IMR-90 (cell line): Measurements from ENCODE around the gene PRKD3. TPM values are rescaled to one million over a fixed set of nuclear protein-coding genes. Genes with fewer than 3 reads are reported as not detected.

Experiments
- ATAC-seq: fragments of 200-7000 bp; cut with Tn5 transposase; 2 replicates; pipeline ENCODE4 v1.9.1; 2020; ENCODE audit warnings: low read depth, mild to moderate bottlenecking, moderate library complexity
- BruUV-seq: library from RNA; stranded (reverse); fragments of 400-500 nt; replicated peaks from 2 replicates; lab custom pipeline; 2021; lab: Mats Ljungman, UMichigan
- CTCF ChIA-PET: fragments of 300-600 bp; formaldehyde crosslinking; extraction: SDS; loops from one replicate; lab custom pipeline; 2021; ENCODE audit warnings: antibody characterized with exemption; lab: Yijun Ruan, JAX
- POLR2A ChIA-PET: fragments of 300-600 bp; sonication (Branson Sonifier 250); formaldehyde crosslinking; loops from one replicate; lab custom pipeline; 2022; ENCODE audit warnings: antibody characterized with exemption; ENCODE audit not compliant: unreplicated experiment; lab: Charles Lee
- DNase-seq: peaks from one replicate; pipeline ENCODE4 v3.0.0; 2013
- H2AFZ ChIP-seq: replicated peaks from 2 replicates; pipeline ENCODE3; 2013; ENCODE audit warnings: low read length, mild to moderate bottlenecking; ENCODE audit not compliant: poor library complexity
- H2AK5ac ChIP-seq: 2 replicates; pipeline ENCODE4 v1.6.1; 2013; ENCODE audit warnings: low read depth, low read length, inconsistent platforms
- H2AK9ac ChIP-seq: replicated peaks from 2 replicates; pipeline ENCODE3; 2013; ENCODE audit warnings: mild to moderate bottlenecking, low read depth, low read length, moderate library complexity; ENCODE audit not compliant: poor library complexity
- H2BK120ac ChIP-seq: 2 replicates; pipeline ENCODE4 v1.6.1; 2013; ENCODE audit warnings: low read depth, low read length, inconsistent platforms
- H2BK15ac ChIP-seq: 3 replicates; pipeline ENCODE4 v1.6.1; 2013; ENCODE audit warnings: low read depth, low read length, inconsistent platforms
- H2BK20ac ChIP-seq: 2 replicates; pipeline ENCODE4 v1.6.1; 2013; ENCODE audit warnings: low read depth, mild to moderate bottlenecking, inconsistent platforms, low read length, moderate library complexity
- H2BK5ac ChIP-seq: 2 replicates; pipeline ENCODE4 v1.6.1; 2013; ENCODE audit warnings: mild to moderate bottlenecking, low read depth, low read length, inconsistent platforms; ENCODE audit not compliant: poor library complexity, severe bottlenecking
- H3K14ac ChIP-seq: replicated peaks from 2 replicates; pipeline ENCODE4 v1.6.1; 2013; ENCODE audit warnings: low read depth, low read length, inconsistent platforms
- H3K18ac ChIP-seq: 2 replicates; pipeline ENCODE4 v1.6.1; 2013; ENCODE audit warnings: low read depth, low read length, control low read depth
- H3K23ac ChIP-seq: 2 replicates; pipeline ENCODE4 v1.6.1; 2013; ENCODE audit warnings: low read depth, low read length, inconsistent platforms
- H3K27ac ChIP-seq: 2 replicates; pipeline ENCODE4 v1.5.1; 2013; ENCODE audit warnings: mild to moderate bottlenecking, control low read depth, low read length; ENCODE audit not compliant: insufficient read depth
- H3K27me3 ChIP-seq: 2 replicates; pipeline ENCODE4 v1.6.1; 2013; ENCODE audit warnings: low read length; ENCODE audit not compliant: control insufficient read depth, insufficient read depth
- H3K36me3 ChIP-seq: 2 replicates; pipeline ENCODE4 v1.6.1; 2013; ENCODE audit warnings: low read length, mixed read lengths; ENCODE audit not compliant: control insufficient read depth, insufficient read depth
- H3K4ac ChIP-seq: 2 replicates; pipeline ENCODE4 v1.6.1; 2013; ENCODE audit warnings: low read depth, low read length, inconsistent platforms
- H3K4me1 ChIP-seq: 2 replicates; pipeline ENCODE4 v1.6.1; 2013; ENCODE audit warnings: low read length, mixed read lengths; ENCODE audit not compliant: control insufficient read depth, insufficient read depth
- H3K4me2 ChIP-seq: 2 replicates; pipeline ENCODE4 v1.6.1; 2013; ENCODE audit warnings: low read depth, mild to moderate bottlenecking, control low read depth, low read length, moderate library complexity
- H3K4me3 ChIP-seq: 2 replicates; pipeline ENCODE4 v1.5.1; 2013; ENCODE audit warnings: low read depth, mild to moderate bottlenecking, control low read depth, low read length, moderate library complexity; ENCODE audit not compliant: insufficient read depth
- H3K56ac ChIP-seq: 2 replicates; pipeline ENCODE4 v1.6.1; 2013; ENCODE audit warnings: low read length, inconsistent platforms; ENCODE audit not compliant: insufficient read depth; ENCODE audit errors: extremely low read depth
- H3K79me1 ChIP-seq, 2 experiments: 2 replicates each; pipeline ENCODE4 v1.6.1; 2013; ENCODE audit warnings: low read length in 2 of 2, inconsistent platforms in 1 of 2, low read depth in 1 of 2
- H3K9ac ChIP-seq: 2 replicates; pipeline ENCODE4 v1.6.1; 2013; ENCODE audit warnings: low read depth, low read length, control low read depth
- H3K9me1 ChIP-seq: 2 replicates; pipeline ENCODE4 v1.6.1; 2013; ENCODE audit warnings: low read length, inconsistent platforms; ENCODE audit not compliant: insufficient read depth
- H3K9me3 ChIP-seq: 2 replicates; pipeline ENCODE4 v1.6.1; 2013; ENCODE audit warnings: low read length; ENCODE audit not compliant: control insufficient read depth, insufficient read depth
- H4K20me1 ChIP-seq: 2 replicates; pipeline ENCODE4 v1.6.1; 2013; ENCODE audit warnings: low read length, inconsistent platforms; ENCODE audit not compliant: insufficient read depth
- H4K5ac ChIP-seq: 2 replicates; pipeline ENCODE4 v1.6.1; 2013; ENCODE audit warnings: mild to moderate bottlenecking, low read depth, low read length, control low read depth
- H4K8ac ChIP-seq, 2 experiments: 2 replicates each; pipeline ENCODE4 v1.6.1; 2013; ENCODE audit warnings: low read depth in 2 of 2, low read length in 2 of 2, control low read depth in 1 of 2, inconsistent platforms in 1 of 2
- H4K91ac ChIP-seq: 2 replicates; pipeline ENCODE4 v1.6.1; 2013; ENCODE audit warnings: low read depth, low read length, inconsistent platforms; ENCODE audit not compliant: insufficient read depth
- BHLHE40 ChIP-seq: fragments of 150-350 bp; IDR thresholded peaks from 2 replicates; pipeline ENCODE4 v1.6.1; 2016; ENCODE audit warnings: mild to moderate bottlenecking, low read depth, low read length
- CEBPB ChIP-seq: IDR thresholded peaks from 2 replicates; pipeline ENCODE4 v1.6.1; 2012; ENCODE audit warnings: low read depth, low read length, improper control_type of control experiment
- MAZ ChIP-seq: IDR thresholded peaks from 2 replicates; pipeline ENCODE4 v1.6.1; 2012; ENCODE audit warnings: low read depth, mild to moderate bottlenecking, low read length, improper control_type of control experiment, moderate library complexity, borderline replicate concordance
- NFE2L2 ChIP-seq: fragments of 150-350 bp; IDR thresholded peaks from 2 replicates; pipeline ENCODE4 v1.6.1; 2016; ENCODE audit warnings: low read depth, mild to moderate bottlenecking, low read length
- POLR2A ChIP-seq: IDR thresholded peaks from 2 replicates; pipeline ENCODE4 v1.6.1; 2012; ENCODE audit warnings: mild to moderate bottlenecking, low read depth, low read length
- RAD21 ChIP-seq: IDR thresholded peaks from 2 replicates; pipeline ENCODE4 v1.6.1; 2012; ENCODE audit warnings: low read length, improper control_type of control experiment
- RCOR1 ChIP-seq: IDR thresholded peaks from 2 replicates; pipeline ENCODE4 v1.6.1; 2012; ENCODE audit warnings: mild to moderate bottlenecking, low read length, improper control_type of control experiment; ENCODE audit not compliant: insufficient replicate concordance
- SMC3 ChIP-seq: fragments of 150-350 bp; IDR thresholded peaks from 2 replicates; pipeline ENCODE4 v1.6.1; 2016; ENCODE audit warnings: low read depth, mild to moderate bottlenecking, antibody characterized with exemption, low read length, moderate library complexity
- WGBS, 2 experiments: methylation state at CpG; one replicate each; pipeline versions ENCODE4 v1.1.5 to v1.1.7; 2013; ENCODE audit warnings: missing lambda C conversion rate in 2 of 2; ENCODE audit not compliant: insufficient read length in 1 of 2; ENCODE audit errors: extremely low coverage in 2 of 2; 5-methylcytosine and 5-hydroxymethylcytosine counted together
- dilution Hi-C: fragments of 300-500 bp; cut with HindIII; formaldehyde crosslinking; loops from one replicate; pipeline ENCODE4 v1.14.3; 2018; ENCODE audit warnings: low sequenced_read_pairs; ENCODE audit not compliant: unreplicated experiment
- in situ Hi-C: fragments of 300-500 bp; cut with MboI; formaldehyde crosslinking; loops from 3 replicates; pipeline ENCODE4 v1.14.3; 2019; ENCODE audit warnings: low sequenced_read_pairs, inconsistent platforms, mixed read lengths
- intact Hi-C: fragments of 100-400 bp; cut with micrococcal nuclease; formaldehyde crosslinking; loops from 2 replicates; pipeline ENCODE4 v1.10.0; 2022
- polyA plus RNA-seq, 3 experiments: library from polyadenylated mRNA; depleted of rRNA; stranded (reverse); fragments of >200 nt; gene quantifications; 2 replicates each; pipeline ENCODE4 v1.2.3, GENCODE V29; 2012; ENCODE audit warnings: low replicate concordance in 1 of 3
- total RNA-seq: library from RNA; depleted of rRNA; stranded (reverse); fragments of >200 nt; gene quantifications from 2 replicates; pipeline ENCODE4 v1.2.3, GENCODE V29; 2012
- TF ChIP-seq, protein P1 (sequence below): fragments of 150-350 bp; IDR thresholded peaks from 2 replicates; pipeline ENCODE4 v1.6.1; 2017; ENCODE audit warnings: mild to moderate bottlenecking, antibody characterized with exemption, low read length, low read depth
- TF ChIP-seq, protein P2 (sequence below): fragments of 150-350 bp; IDR thresholded peaks from 2 replicates; pipeline ENCODE4 v1.6.1; 2016; ENCODE audit warnings: low read depth, mild to moderate bottlenecking, low read length, moderate library complexity, borderline replicate concordance

Gene PRKD3
- total and polyA plus RNA-seq, 2 of the 4 experiments (the other 2 are of a cell fraction) = 15.8 to 46.4 TPM

DNA sequence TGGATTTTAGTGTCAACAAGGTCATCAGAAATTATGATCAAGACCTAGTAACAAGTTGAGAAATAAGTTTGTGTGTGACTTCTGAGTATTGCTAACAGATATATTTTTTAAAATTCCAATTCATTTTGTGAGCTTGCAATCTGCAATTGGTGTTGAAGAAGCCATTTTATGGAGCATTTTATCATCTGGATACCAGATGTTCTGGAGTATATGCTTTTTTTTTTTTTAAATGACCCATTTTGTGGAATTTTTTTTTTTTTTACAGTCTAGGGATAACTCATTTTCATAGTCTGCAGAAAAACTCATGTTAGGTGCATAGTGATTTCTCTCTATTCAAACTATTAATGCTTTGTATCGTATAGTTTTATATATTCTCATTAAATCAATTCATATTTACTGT, 32.4 kb upstream of the PRKD3 start:
- H2BK20ac ChIP-seq = no peak overlapping the region
- in situ Hi-C loops = no loop called here
- no peak overlapping the region for H3K14ac ChIP-seq
- H3K4me3 ChIP-seq = no peak overlapping the region
- BruUV-seq = no TSS peak
- TF ChIP-seq CEBPB (no peak), RCOR1 (no peak), BHLHE40 (no peak), POLR2A (no peak), NFE2L2 (no peak), SMC3 (no peak), RAD21 (no peak), MAZ (no peak)
- TF ChIP-seq, protein P1, sequence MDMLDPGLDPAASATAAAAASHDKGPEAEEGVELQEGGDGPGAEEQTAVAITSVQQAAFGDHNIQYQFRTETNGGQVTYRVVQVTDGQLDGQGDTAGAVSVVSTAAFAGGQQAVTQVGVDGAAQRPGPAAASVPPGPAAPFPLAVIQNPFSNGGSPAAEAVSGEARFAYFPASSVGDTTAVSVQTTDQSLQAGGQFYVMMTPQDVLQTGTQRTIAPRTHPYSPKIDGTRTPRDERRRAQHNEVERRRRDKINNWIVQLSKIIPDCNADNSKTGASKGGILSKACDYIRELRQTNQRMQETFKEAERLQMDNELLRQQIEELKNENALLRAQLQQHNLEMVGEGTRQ = no peak
- TF ChIP-seq, protein P2, sequence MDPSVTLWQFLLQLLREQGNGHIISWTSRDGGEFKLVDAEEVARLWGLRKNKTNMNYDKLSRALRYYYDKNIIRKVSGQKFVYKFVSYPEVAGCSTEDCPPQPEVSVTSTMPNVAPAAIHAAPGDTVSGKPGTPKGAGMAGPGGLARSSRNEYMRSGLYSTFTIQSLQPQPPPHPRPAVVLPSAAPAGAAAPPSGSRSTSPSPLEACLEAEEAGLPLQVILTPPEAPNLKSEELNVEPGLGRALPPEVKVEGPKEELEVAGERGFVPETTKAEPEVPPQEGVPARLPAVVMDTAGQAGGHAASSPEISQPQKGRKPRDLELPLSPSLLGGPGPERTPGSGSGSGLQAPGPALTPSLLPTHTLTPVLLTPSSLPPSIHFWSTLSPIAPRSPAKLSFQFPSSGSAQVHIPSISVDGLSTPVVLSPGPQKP = no peak
- H3K27ac ChIP-seq = no peak overlapping the region
- H2AK5ac ChIP-seq = no peak overlapping the region
- H3K18ac ChIP-seq = no peak overlapping the region
- no peaks in the 10 kb centered on the region for H4K20me1 ChIP-seq
- dilution Hi-C loops = no loop called here
- no peak overlapping the region for H3K4ac ChIP-seq
- no peak overlapping the region for H3K23ac ChIP-seq
- H3K79me1 ChIP-seq = no peaks in the 10 kb centered on the region
- no peaks in the 10 kb centered on the region for H3K9me3 ChIP-seq
- H3K56ac ChIP-seq = no peak overlapping the region
- ChIA-PET CTCF (no interaction called here), POLR2A (no interaction called here)
- no peak overlapping the region for H2AK9ac ChIP-seq
- no peak overlapping the region for H2BK15ac ChIP-seq
- peak; percentile 16 for DNase-seq
- H3K27me3 ChIP-seq = peaks cover 24% of the 10 kb centered on the region
- no peak overlapping the region for H3K9ac ChIP-seq
- no peaks in the 10 kb centered on the region for H3K4me1 ChIP-seq
- ATAC-seq = no peak
- no peak overlapping the region for H2AFZ ChIP-seq
- H4K8ac ChIP-seq = no peak overlapping the region
- no peak overlapping the region for H3K4me2 ChIP-seq
- no peaks in the 10 kb centered on the region for H3K36me3 ChIP-seq
- no peak overlapping the region for H2BK5ac ChIP-seq
- no peaks in the 10 kb centered on the region for H3K9me1 ChIP-seq
- H2BK120ac ChIP-seq = no peak overlapping the region
- no peak overlapping the region for H4K91ac ChIP-seq
- no CpG with 5 or more reads among the region's 1 CpG for WGBS, 2 experiments
- intact Hi-C loops = no loop called here
- no peak overlapping the region for H4K5ac ChIP-seq
